ENCODE data around the gene CELF3. TPM values are rescaled to one million over a fixed set of nuclear protein-coding genes. Genes with fewer than 3 reads are reported as not detected.

Gene CELF3
- total RNA-seq, 1 donor: not detected

DNA sequence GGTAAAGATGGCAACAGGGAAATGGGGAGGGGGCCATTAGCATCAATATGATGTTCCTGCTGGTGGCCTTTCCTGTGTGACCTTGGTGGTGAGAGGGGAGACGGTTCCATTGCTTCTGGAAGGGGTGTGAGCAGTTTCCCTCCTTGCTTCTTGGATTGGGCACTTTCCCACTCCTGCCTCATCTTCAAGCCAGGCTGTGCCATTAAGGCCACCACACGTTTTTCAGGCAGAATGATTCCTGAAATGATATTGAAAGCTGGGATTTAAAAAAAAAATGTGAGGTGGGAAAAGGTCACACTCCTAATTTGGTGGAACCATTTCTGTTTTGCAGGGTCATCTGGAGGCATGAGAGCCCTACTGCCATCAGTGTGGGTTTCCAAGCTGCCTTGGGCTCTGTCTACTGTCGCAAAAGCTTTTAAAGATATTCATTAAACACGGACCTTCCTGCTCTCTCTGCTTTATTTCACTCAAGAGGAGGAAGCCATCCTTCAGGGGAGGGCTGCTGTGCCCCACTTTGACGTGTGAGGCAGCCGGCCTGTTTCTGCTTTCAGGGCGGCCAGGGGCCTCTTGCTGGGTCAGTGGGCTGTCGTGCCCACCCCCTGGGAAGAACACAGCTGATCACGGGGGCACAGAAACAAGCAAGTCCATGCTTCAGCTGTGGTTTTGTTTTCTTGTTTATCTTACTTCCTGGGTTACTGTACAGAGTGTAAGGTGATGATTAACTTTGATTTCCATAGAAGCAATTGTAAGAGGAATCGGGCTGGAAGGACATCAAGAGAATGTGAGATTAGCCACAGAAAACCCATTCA is 12.8 kb upstream of the CELF3 start:
- H3K4me3 ChIP-seq (ENCODE audit: low read depth, low read length): no peak overlapping the region
- no peak for TF ChIP-seq CTCF (IDR thresholded peaks at IDR 0.05; ENCODE audit: insufficient read depth, low read length)
- DNase-seq (ENCODE audit: low read depth): no peak

- peak overlapping the region; percentile 31 for H3K4me3 ChIP-seq (ENCODE audit: low read depth, low read length)
- DNase-seq (ENCODE audit: low read depth): peak; percentile 74
- TF ChIP-seq CTCF (IDR thresholded peaks at IDR 0.05; ENCODE audit: insufficient read depth, low read length): no peak
These were observed 11.8 kb upstream of the CELF3 start for GRCh38 chr1:151728151-151729054.

GRCh38 chr1:151723726-151724370 is 7.2 kb upstream of the CELF3 start:
- no peak for DNase-seq (ENCODE audit: low read depth)
- no peak for TF ChIP-seq CTCF (IDR thresholded peaks at IDR 0.05; ENCODE audit: insufficient read depth, low read length)
- H3K4me3 ChIP-seq (ENCODE audit: low read depth, low read length): no peak overlapping the region

DNA sequence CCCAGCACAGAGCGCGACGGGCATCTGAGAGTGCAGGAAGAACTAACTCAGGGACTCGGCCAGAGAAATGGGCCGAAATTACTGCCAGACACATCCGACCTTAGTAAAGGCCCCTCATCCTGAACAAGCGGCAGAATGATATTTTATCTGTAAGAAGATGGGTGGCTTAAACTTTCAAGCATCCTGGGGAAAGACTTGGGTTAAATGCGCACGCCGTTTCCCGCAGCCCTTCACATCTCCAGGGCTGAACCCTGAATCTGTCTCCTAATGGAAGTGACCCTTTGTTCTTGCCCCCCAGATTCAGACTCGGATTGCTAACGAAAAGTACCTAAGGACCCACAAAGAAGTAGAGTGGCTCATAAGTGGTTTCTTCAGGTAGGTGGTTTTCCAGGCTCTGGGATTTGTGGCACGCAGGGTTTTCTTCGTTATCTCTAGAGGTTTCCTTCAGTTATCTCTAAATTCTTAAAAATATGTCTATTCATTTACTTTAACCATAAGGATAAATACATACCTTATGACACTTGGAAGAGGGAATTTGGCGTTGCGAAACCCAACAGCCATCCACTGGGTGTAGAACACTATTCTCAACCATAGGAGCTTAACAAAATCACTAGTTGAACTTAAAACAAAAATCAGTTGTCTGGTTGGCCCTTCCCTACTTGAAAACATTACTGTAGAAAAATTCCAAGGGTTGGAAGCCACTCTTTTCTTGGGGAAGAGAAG is 5.3 kb upstream of the CELF3 start:
- no peak for TF ChIP-seq CTCF (IDR thresholded peaks at IDR 0.05; ENCODE audit: insufficient read depth, low read length)
- peak; percentile 14 for DNase-seq (ENCODE audit: low read depth)

DNA sequence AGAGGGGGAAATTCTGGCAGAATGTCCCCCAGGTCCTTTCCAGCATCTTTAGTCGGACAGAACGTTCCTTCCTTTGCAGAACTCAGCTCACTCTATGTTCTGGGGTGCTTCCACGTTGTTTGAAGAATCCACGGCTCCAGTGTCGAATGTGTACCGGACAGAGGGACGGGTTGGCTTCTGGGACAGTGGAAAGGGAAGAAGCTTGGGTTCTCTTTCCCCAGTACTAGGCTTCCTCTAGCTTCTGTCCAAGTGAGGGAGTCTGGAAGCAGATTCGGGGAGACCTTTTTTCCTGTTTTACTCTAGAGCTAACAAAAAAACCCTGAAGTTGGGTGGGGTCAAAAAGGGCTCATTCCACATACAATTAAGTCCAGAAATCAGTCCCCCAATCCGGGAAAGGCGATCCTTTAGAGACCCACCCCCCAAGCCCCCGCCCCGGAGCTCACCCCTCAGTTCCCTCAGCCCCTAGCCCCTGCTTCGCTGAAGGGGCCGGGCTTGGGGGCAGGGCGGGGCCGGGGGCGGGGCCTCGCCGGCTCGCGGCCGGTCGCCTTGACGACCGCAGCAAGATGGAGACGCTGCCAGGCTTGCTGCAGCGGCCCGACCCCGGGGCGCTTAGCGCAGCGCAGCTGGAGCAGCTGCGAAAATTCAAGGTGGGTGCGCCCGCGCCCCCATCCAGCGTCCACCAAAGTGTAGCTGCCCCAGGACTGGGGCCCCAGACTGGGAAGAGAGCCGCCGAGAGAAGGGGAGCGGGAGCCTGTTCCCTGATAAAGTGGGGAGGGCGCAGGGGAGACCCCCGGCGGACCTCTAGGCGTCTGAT is 4.6 kb upstream of the CELF3 start, which contains the start of gene RIIAD1:
RIIAD1 (plus strand) TSS at position 549 of the 814 bp plus-strand sequence; CDS start at position 564, 15 bp downstream.
- peak; percentile 8 for DNase-seq (ENCODE audit: low read depth)
- no peak for TF ChIP-seq CTCF (IDR thresholded peaks at IDR 0.05; ENCODE audit: insufficient read depth, low read length)
- peak within 1 kb of the TSS; percentile 58 for H3K4me3 ChIP-seq (ENCODE audit: low read depth, low read length)

More for the DNA sequence above, 5.3 kb upstream of the CELF3 start:
- peak overlapping the region; percentile 58 for H3K4me3 ChIP-seq (ENCODE audit: low read depth, low read length)
